HG02943 (cell line): Measurements from ENCODE around the gene SGCA.

Experiments
- ATAC-seq: cut with Tn5 transposase; IDR thresholded peaks from one replicate; pipeline ENCODE4 v1.9.1; 2021; ENCODE audit warnings: mild to moderate bottlenecking, low read depth, moderate library complexity; ENCODE audit not compliant: unreplicated experiment

SGCA gene

DNA sequence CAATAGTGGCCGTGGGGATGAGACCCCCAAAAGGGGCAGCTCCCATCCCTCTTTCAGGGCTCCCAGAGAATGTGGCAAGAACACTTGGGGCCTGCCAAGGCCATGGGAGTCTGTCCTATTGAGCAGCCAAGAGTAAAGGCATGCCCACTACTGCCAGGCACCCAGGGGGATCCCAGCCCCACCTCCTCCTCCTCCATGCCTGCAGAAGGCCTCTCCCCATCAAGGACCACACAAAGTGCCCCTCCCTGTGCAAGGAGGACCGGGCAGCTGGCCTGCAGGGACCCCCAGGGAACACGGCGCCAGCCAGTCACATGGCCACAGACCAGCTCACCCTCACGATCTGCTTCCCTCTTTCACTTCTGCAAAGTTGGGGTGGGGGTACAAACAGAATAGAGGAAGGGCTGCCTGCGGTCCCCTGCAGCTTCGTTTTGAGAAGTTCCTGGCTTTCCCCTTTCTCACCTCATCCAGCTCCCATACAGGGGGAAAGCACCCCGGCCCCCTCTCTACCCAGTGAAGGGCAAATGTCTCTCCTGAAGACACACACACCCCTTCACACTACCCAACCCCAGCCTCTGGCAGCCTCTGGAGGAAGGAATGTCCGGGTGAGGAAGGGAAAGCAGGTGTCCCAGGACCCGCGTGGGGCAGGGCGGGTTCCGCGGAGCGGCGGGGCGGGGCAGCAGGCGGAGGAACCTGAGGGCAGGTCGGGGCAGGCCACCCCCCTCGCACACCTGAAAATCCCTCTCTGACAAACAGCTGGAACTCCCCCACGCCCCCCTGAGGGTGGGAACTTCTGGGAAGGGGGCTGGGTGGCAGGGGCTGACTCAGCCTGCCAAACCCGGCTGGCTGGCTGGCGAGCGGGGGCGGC, 17.3 kb upstream of the SGCA start:
- peak; percentile 33 for ATAC-seq

- no peak for ATAC-seq
Observed at GRCh38 chr17:50149091-50149416, 16.8 kb upstream of the SGCA start.

- no peak for ATAC-seq
Observed at GRCh38 chr17:50149417-50150353, 16.1 kb upstream of the SGCA start.

- no peak for ATAC-seq
Observed at GRCh38 chr17:50150354-50151040, 15.3 kb upstream of the SGCA start, which contains the start of gene PPP1R9B. TSS of gene PPP1R9B (minus strand) at chr17:50150677. CDS start at chr17:50150513, 164 bp downstream.

GRCh38 chr17:50151041-50151936, 14.5 kb upstream of the SGCA start:
- no peak for ATAC-seq

DNA sequence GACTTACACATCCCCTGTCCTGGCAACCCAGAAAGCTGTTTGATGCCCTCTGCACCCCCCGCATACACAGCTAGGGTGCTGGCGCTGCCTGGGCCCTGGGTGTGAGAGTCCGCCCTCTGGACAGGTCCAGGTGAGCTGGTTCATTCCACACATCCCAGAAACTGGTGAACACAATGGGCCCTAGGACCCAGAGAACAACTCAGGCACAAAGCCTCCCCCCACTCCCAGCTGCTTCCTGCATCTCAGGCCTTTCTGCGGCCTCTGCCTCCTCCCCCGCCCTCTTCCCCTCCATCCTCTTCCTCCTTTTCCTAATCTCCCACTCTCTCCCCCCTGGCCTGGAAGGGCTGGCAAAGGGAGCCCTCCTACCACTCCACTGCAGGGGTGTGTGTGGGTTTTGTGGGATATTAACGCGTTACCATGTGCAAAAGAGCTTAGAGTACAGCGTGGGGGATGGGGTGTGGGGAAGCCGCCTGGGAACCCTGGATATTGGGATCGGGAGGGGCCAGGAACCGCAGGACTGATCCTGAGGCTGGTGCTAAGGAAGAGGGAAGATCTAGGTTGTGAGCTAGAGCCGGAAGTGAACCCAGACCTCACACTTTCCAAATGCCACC, 13.8 kb upstream of the SGCA start:
- no peak for ATAC-seq

DNA sequence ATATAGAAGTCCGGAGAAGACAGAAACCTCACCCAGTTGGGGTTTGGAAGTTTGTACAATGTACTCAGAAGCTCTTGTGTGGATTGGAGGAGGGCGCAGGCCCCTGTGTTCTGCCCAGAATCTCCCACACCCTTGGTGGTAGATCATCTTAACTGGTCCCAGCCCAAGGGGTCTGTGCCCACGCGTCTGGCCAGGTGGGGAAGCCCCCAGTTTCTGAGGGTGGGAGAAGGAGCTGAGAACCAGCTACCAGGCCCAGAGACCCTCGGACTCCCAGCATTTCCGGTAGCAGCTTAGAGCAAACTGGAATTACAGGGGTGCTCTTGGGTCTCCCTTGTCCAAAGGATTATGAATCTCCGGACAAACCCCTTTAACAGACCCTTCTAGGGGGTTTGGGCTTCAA, 13.1 kb upstream of the SGCA start:
- ATAC-seq = no peak

GRCh38 chr17:50153650-50154575, 11.9 kb upstream of the SGCA start:
- no peak for ATAC-seq

- no peak for ATAC-seq
Observed at GRCh38 chr17:50154604-50155003, 11.2 kb upstream of the SGCA start.

DNA sequence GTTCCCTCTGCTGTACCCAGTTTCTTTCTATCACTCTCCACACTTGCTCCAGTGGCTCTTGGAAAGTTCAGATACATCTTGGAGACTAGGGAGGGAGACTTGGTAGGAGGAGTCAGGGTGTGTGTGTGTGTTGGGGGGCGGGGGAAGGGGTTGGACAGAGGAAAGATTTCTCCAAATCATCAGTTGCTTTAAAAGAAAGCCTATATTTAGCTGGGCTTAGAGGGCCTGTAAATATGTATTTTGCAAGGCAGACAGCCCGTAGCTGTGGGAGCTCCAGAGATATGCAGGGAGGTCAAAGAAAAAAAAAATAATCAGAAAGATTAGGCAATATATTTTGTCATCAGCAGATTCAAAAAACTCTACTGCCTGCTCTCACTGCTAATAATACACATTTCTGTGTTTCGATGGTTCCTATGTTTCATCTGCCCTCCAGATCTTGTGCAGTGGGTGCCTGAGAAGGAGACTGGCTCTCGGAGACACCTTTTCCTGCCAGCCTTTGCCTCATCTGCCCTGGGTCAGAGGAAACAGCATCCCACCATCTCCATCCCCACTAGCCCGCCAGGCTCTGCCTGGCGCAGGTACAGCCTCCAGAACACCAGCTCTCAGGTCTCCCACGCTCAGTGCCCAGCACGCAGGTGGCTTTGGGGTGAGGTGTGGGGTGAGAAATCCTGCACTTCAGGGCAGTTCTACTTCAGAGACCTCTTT, 10.5 kb upstream of the SGCA start:
- no peak for ATAC-seq

DNA sequence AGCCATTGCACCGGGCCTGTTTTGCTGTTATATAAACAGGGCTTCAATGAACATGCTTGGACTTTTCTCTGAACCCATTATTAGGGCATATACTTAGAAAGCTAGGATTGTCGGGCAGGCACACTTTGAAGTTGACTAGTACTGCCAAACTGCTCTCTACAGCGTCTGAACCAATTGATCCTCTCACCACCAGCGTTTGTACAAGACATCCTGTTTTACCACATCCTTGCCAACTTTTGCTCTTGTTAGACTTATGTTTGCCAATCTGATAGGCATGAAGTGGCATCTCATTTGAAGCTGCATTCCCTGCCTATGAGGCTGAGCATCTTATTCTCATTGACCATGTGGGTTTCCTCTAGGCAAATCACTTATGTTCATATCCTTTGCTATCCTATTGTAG, 7.9 kb upstream of the SGCA start:
- no peak for ATAC-seq

GRCh38 chr17:50161023-50161910, 4.5 kb upstream of the SGCA start:
- ATAC-seq = peak; percentile 66

- ATAC-seq = no peak
Observed at GRCh38 chr17:50161911-50162288, 3.9 kb upstream of the SGCA start.

GRCh38 chr17:50162466-50163254, 3.1 kb upstream of the SGCA start:
- ATAC-seq = no peak

DNA sequence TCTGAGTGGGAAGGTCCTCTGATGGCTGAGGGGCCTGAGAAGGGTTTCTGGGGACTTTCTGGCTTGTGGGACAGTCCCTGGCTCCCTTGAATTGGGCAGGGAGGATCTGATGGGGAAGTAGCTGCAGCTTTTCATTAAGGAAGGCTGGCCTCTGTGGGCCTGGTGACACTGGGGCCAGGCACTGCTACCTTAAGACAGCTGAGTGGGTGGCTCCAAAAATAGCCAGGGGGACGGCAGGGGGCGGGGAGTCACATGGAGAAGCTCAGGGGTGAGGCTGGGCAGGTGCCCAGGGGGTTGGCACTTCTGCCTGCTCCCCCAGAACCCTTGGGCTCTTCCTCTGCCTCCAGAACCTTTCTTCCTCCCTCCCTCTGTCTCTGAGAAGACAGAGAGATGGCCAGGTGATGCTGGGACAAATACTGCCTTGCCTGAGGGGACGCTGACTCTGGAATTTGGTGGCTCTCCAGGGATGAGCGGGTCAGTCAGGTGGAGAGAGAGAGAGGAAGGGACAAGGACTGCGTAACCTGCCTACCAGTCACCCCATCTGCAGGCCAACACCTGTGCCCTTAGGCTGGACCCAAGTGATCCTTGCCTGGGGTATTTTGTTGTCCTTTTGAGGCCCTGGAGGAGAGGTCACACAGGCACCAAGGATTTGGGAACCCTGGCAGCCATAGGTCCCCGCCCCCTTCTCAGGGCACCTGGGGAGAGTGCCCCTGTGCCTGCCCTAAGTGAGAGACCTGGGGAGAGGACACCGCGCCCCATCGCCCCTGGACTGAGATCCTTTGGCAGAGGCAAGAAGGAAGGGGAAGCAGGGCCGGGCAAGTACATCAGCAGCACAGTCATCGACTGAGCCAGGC, 1.7 kb upstream of the SGCA start:
- no peak for ATAC-seq
